Prostate gland (tissue), 2 donors: Measurements from ENCODE around the gene BMP6. TPM values are rescaled to one million over a fixed set of nuclear protein-coding genes. Genes with fewer than 3 reads are reported as not detected.

Experiments
- DNase-seq: peaks from one replicate; pipeline ENCODE4 v3.0.0-alpha.2; 2019; ENCODE audit warnings: low spot score
- H3K27ac ChIP-seq, 2 donors: fragments of 200-600 bp; sonication (generic); 2 replicates each; pipeline ENCODE4 v1.5.1; 2017 to 2019
- H3K27me3 ChIP-seq: fragments of 200-600 bp; sonication (generic); replicated peaks from 2 replicates; pipeline ENCODE4 v1.5.1; 2019; ENCODE audit not compliant: insufficient read depth
- H3K36me3 ChIP-seq, 2 donors: fragments of 200-600 bp; sonication (generic); 1 replicate in 1 of 2; 2 replicates in 1 of 2; pipeline versions ENCODE4 v1.5.1 to v1.8.1; 2017 to 2019
- H3K4me1 ChIP-seq: fragments of 200-600 bp; sonication (generic); replicated peaks from 2 replicates; pipeline ENCODE4 v1.5.1; 2019
- H3K4me3 ChIP-seq, 2 donors: fragments of 200-600 bp; sonication (generic); 2 replicates each; pipeline ENCODE4 v1.5.1; 2017 to 2019
- H3K9me3 ChIP-seq: fragments of 200-600 bp; sonication (generic); 2 replicates; pipeline ENCODE4 v1.5.1; 2017
- CTCF ChIP-seq, 4 experiments: fragments of 200-600 bp in 2 of 4; fragments of 450-650 bp in 2 of 4; sonication (generic) in 2 of 4; IDR thresholded peaks; 1 replicate in 3 of 4; 2 replicates in 1 of 4; pipeline ENCODE4 v1.5.1; 2016 to 2019; ENCODE audit warnings: antibody characterized with exemption in 4 of 4, mild to moderate bottlenecking in 2 of 4, moderate library complexity in 2 of 4
- POLR2A ChIP-seq: fragments of 450-650 bp; IDR thresholded peaks from one replicate; pipeline ENCODE4 v1.6.1; 2016; ENCODE audit warnings: antibody characterized with exemption, mild to moderate bottlenecking
- POLR2AphosphoS5 ChIP-seq: sonication (generic); formaldehyde crosslinking; IDR thresholded peaks from one replicate; pipeline ENCODE4 v1.6.1; 2017; ENCODE audit warnings: antibody characterized with exemption
- whole genome bisulfite sequencing: methylation state at CpG from one replicate; pipeline ENCODE4 v1.1.5; 2018; 5-methylcytosine and 5-hydroxymethylcytosine counted together
- intact Hi-C: fragments of 100-400 bp; cut with DNase I; formaldehyde crosslinking; loops from one replicate; pipeline ENCODE4 v1.14.2; 2022
- total RNA-seq, 2 donors: library from RNA; depleted of rRNA; stranded (reverse); fragments of >200 nt; gene quantifications; one replicate each; pipeline ENCODE4 v1.1.0, GENCODE V29; 2016

BMP6 gene
- total RNA-seq, 2 donors from 2014 or later: 0.36 to 10.2 TPM

GRCh38 chr6:7803214-7803613 lies 77.3 kb downstream of the BMP6 start:
- Histone ChIP-seq H3K4me1 (peaks cover 3% of the 10 kb centered on the region), H3K9me3 (no peaks in the 10 kb centered on the region), H3K4me3 (no peak overlapping the region), H3K27ac (no peak overlapping the region), H3K36me3 (no peaks in the 10 kb centered on the region), H3K27me3 (no peaks in the 10 kb centered on the region)
- no peak for DNase-seq
- intact Hi-C loops: no loop called here
- 86% methylated on average over 3 of the region's 3 CpGs for WGBS
- TF ChIP-seq CTCF (IDR thresholded peaks at IDR 0.05) (no peak), POLR2AphosphoS5 (no peak), POLR2A (no peak)

- DNase-seq: no peak
- H3K4me1 ChIP-seq: peaks cover 3% of the 10 kb centered on the region
- no peaks in the 10 kb centered on the region for H3K27me3 ChIP-seq
- intact Hi-C loops: no loop called here
- 17% methylated on average over 11 of the region's 11 CpGs for WGBS
- TF ChIP-seq CTCF (IDR thresholded peaks at IDR 0.05): no peak
- TF ChIP-seq POLR2AphosphoS5: no peak
- TF ChIP-seq POLR2A: no peak
- H3K4me3 ChIP-seq: no peak overlapping the region
- H3K36me3 ChIP-seq: no peaks in the 10 kb centered on the region
- no peak overlapping the region for H3K27ac ChIP-seq
- no peaks in the 10 kb centered on the region for H3K9me3 ChIP-seq
These were observed 79.4 kb downstream of the BMP6 start for GRCh38 chr6:7805078-7805849.

GRCh38 chr6:7805850-7806214 lies 79.9 kb downstream of the BMP6 start:
- H3K27ac ChIP-seq: no peak overlapping the region
- peaks cover 3% of the 10 kb centered on the region for H3K4me1 ChIP-seq
- no peak overlapping the region for H3K4me3 ChIP-seq
- intact Hi-C loops: no loop called here
- no peaks in the 10 kb centered on the region for H3K27me3 ChIP-seq
- H3K9me3 ChIP-seq: no peaks in the 10 kb centered on the region
- TF ChIP-seq POLR2A (no peak), CTCF (IDR thresholded peaks at IDR 0.05) (no peak), POLR2AphosphoS5 (no peak)
- no peaks in the 10 kb centered on the region for H3K36me3 ChIP-seq
- WGBS: 17% methylated on average over 6 of the region's 6 CpGs
- DNase-seq: no peak

GRCh38 chr6:7806711-7807110 lies 80.8 kb downstream of the BMP6 start:
- Histone ChIP-seq H3K4me1 (peaks cover 3% of the 10 kb centered on the region), H3K4me3 (no peak overlapping the region), H3K36me3 (no peaks in the 10 kb centered on the region), H3K27ac (no peak overlapping the region), H3K9me3 (no peaks in the 10 kb centered on the region), H3K27me3 (no peaks in the 10 kb centered on the region)
- intact Hi-C loops: no loop called here
- no peak for DNase-seq
- TF ChIP-seq POLR2AphosphoS5 (no peak), POLR2A (no peak), CTCF (IDR thresholded peaks at IDR 0.05) (no peak)
- WGBS: 63% methylated on average over 1 of the region's 1 CpG

GRCh38 chr6:7809346-7809745 lies 83.4 kb downstream of the BMP6 start:
- 71% methylated on average over 7 of the region's 7 CpGs for WGBS
- Histone ChIP-seq H3K27ac (no peak overlapping the region), H3K4me3 (no peak overlapping the region), H3K4me1 (peaks cover 3% of the 10 kb centered on the region), H3K27me3 (no peaks in the 10 kb centered on the region), H3K36me3 (no peaks in the 10 kb centered on the region), H3K9me3 (no peaks in the 10 kb centered on the region)
- no peak for DNase-seq
- intact Hi-C loops: no loop called here
- TF ChIP-seq POLR2A (no peak), POLR2AphosphoS5 (no peak), CTCF (IDR thresholded peaks at IDR 0.05) (no peak)
